NCI-H2107 treated with DMSO at 0.1 percent for 48 hours (cell line): ENCODE measurements around the gene IFT81.

Source experiments
- DNase-seq: peaks from one replicate; lab custom pipeline; 2025; ENCODE audit not compliant: unreplicated experiment; lab: John Stamatoyannopoulos, UW

Gene IFT81

GRCh38 chr12:110157539-110157938 is 33.4 kb downstream of the IFT81 start:
- no peak for DNase-seq

DNA sequence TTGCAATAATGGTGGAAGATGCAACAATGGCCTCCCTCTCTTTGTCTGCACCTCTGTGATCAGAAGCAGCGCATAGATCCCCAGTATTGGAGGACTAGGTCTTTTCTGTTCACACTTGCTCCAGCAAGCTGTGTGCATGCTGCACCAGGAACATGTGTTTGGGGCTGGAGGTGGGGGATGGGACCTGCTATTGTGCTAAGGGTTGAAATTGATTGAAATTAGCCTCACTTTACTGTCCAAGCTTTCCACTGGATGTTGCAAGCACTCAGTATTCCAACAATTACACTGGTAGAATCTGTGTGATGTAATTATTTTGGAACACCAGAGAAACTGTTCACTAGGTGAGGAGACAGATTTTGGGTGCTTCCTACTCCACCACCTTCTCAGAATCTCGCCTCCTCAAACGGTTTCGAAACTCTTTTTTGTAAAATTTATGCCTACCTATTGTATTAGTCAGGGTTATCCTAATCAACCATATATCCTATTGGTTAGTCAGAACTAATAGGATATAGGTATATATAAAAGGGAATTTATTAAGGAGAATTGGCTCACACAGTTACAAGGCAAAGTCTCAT is 35.6 kb downstream of the IFT81 start:
- no peak for DNase-seq

DNA sequence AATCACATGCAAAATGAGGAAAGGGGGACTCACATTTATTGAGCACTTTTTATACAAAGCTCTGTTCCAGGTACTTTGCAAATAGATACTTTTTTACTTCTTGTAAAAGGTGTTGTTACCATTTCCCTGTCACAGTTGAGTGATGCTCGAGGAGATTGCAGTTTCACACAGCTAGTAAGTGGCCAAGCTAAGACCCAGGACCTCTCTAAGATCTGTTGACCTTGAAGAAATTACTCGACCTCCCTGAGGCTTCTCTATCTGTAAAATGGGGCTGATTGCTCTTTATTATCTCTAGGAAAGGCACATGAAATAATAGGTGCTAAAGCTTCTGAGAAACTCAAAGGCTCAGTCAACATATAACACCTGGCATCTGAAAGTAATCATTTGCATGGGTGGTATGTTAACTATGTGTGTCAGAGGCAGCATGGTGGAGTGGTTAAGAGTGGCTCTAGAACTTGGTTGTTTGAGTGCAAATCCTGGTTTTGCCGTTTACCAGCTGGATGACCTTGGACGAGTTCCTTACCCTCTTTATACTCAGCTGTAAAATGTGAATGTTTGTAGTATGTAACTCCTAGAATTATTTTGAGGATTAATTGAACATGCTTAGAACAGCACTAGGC is 41.5 kb downstream of the IFT81 start:
- no peak for DNase-seq

- no peak for DNase-seq
Observed at GRCh38 chr12:110168732-110169455, 44.7 kb downstream of the IFT81 start.

DNA sequence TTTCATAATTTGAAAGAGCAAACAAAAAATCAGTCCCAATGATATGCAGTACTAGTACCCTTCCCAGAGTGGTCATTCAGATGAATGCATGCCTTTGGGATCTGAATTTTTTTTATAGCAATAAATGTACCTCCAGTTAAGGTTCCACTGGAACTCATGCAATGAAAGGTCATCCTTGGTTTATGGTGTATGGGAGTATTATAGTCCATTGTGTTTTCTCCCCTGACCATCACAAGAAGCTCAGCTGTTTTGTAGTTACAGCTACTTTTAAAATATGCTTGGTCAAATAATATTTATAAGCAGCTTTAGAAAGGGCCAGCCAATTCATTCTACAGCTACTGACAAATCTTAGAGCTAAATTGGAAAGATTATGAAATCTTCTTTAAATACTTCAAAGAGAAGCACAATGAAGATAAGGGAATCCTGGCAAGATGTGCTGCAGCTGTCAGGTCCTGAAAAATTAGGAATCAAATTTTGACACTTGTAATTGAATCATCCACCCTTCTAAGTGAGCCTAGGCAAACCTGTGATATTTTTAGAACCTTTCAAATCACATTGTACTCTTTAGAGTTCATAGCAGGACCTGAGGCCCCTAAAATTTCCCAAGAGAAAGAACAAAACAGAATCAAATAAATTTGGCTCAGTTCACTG is 46.5 kb downstream of the IFT81 start:
- no peak for DNase-seq

GRCh38 chr12:110171186-110171538 is 47.0 kb downstream of the IFT81 start:
- DNase-seq, result no peak

DNA sequence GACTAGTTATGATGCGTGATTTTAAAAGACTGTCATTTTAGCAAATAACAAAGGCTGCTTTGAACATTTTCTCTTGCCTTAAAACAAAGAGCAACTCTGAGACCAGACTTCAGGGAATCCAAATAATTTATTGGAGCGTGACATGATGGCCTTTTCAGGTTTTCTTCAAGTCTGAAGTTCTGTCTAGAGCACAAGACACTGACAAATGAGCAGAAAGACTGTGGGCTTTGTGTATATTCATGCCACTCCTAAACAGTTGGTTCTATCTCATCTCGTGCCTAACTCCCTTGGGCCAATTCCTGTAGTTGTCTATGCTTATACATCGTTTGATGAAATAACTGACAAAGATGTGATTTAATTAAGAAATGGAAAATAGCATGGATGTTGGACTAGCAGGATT is 47.5 kb downstream of the IFT81 start:
- no peak for DNase-seq

GRCh38 chr12:110174373-110174996 is 50.3 kb downstream of the IFT81 start:
- DNase-seq, result no peak

- DNase-seq, result no peak
Observed at GRCh38 chr12:110175201-110175600, 51.0 kb downstream of the IFT81 start.

- peak; percentile 74 for DNase-seq
Observed at GRCh38 chr12:110176745-110177144, 52.6 kb downstream of the IFT81 start.

DNA sequence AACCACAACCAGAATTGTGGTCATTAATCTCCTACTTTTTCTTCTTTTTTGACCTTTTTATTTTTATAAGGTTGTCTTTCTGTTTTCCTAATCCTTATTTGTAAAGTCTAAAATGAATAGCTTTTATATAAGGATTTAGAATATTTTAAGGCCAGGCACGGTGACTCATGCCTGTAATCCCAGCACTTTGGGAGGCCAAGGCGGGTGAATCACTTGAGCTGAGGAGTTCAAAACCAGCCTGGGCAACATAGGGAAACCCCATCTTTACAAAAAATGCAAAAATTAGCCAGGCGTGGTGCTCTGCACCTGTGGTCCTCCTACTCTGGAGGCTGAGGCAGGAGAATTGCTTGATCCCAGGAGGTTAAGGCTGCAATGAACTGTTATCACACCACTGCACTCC is 55.1 kb downstream of the IFT81 start:
- no peak for DNase-seq

DNA sequence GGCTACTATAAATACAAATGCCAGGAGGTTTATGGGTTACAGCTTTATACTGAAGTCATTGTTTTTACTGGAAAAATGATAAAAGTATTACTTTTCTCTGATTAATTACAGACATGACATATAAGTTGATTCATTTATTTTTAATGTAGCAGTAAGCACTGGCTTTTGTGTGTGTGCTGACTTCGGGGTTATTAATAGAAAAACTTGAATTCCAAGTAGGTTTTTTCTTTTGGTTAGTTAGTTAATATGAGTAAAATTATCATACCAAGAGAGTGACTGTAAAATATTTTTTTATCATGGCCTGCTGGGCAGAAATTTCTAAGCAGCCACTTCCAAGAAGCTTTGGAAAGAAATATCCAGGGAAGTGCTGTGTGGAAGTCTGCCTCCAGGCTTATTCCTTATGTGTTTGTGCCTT is 56.4 kb downstream of the IFT81 start:
- DNase-seq, result no peak

- no peak for DNase-seq
Observed at GRCh38 chr12:110182281-110182680, 58.1 kb downstream of the IFT81 start.

- DNase-seq, result no peak
Observed at GRCh38 chr12:110183386-110183785, 59.2 kb downstream of the IFT81 start.

GRCh38 chr12:110185626-110186025 is 61.5 kb downstream of the IFT81 start:
- DNase-seq, result no peak

- no peak for DNase-seq
Observed at GRCh38 chr12:110186059-110186458, 61.9 kb downstream of the IFT81 start.

DNA sequence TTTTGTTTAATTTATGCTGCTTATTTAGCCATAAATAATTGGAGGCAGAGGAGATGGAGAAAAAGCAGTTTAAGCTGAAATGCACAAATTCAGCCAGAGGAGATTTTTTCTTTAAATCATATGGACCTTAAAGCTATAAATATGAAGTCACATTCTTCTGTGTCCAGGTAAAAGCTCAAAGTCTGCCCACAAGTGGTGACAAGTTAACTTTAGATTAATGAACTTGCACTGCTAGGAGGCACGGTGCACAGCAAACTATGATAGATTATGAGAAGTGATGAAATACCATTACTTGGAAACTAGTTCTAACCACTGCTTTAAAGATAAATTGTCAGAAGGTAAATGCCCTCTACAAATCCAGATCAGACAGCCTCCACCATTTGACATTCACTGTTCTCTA is 69.0 kb downstream of the IFT81 start:
- DNase-seq, result no peak

GRCh38 chr12:110197003-110197402 is 72.8 kb downstream of the IFT81 start:
- no peak for DNase-seq

- no peak for DNase-seq
Observed at GRCh38 chr12:110198386-110198785, 74.2 kb downstream of the IFT81 start.

DNA sequence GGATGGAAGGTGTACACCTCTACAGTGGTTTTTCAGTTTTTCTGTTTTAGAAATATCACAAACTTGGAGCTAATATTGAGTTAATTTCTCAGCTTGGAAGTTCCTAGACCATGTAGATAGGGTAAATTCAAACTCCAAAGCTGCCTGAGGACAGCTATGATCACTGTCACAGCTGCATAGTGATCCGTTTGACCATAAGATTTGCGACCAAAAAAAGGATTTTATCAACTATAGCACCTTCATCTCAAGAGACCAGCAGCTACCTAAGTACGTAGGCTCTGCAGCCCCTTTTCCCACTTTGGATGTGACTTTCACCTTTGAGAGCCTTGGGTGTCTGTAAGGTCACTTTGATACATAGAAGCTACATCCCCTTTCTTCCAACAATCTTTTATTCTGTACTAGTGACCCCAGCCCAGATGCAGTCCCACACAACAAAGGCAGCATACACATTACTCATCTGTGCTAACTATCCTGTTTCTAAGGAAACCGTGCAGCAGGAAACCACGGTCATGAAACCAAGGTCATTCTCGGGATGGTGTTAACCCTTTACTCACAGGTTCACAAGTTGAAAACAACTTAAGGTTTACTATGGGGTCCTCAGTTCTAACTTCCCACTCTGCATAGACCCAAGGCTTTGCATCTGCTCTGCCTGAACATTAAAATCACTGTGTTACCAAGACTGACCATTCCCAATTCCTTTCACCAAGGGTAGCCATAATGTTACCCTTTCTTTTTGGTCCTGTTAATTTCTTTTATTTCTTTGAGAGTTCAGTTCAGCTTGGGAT is 75.4 kb downstream of the IFT81 start:
- DNase-seq, result no peak

DNA sequence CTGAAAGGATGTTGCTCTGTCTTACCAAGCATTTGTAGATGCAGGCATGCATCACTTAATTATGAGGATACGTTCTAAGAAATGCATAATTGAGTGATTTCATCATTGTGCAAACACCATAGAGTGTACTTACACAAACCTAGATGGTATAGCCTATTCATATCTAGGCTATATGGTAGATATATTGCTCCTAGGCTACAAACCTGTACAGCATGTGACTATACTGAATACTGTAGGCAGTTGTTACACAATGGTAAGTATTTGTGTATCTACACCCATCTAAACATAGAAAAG is 75.9 kb downstream of the IFT81 start:
- no peak for DNase-seq
